B cell (primary cell): ENCODE measurements around the gene DLX2. TPM values are rescaled to one million over a fixed set of nuclear protein-coding genes. Genes with fewer than 3 reads are reported as not detected.
A peak's percentile ranks its signal among the peaks of the same experiment; 100 is the strongest.

ENCODE experiments used
- ATAC-seq: fragments of 200-7000 bp; cut with Tn5 transposase; one replicate; pipeline ENCODE4 v1.10.0; 2021; ENCODE audit warnings: low read depth, mild to moderate bottlenecking, moderate number of reproducible peaks, moderate library complexity
- CTCF ChIA-PET: fragments of 350-600 bp; sonication (Branson Sonifier 250); formaldehyde crosslinking; loops from one replicate; lab custom pipeline; 2021; ENCODE audit warnings: antibody characterized with exemption, inconsistent platforms; lab: Charles Lee
- POLR2A ChIA-PET: fragments of 350-600 bp; sonication (Branson Sonifier 250); formaldehyde crosslinking; loops from one replicate; lab custom pipeline; 2021; ENCODE audit warnings: antibody characterized with exemption; lab: Charles Lee
- DNase-seq: peaks from one replicate; pipeline ENCODE4 v3.0.0; 2013
- H2AFZ ChIP-seq: 2 replicates; pipeline ENCODE4 v1.6.1; 2012; ENCODE audit warnings: mild to moderate bottlenecking, low read depth, low read length; ENCODE audit not compliant: insufficient read depth, poor library complexity, severe bottlenecking
- H3K27ac ChIP-seq, 2 donors: 1 replicate in 1 of 2; 2 replicates in 1 of 2; pipeline ENCODE4 v1.5.1; 2012 to 2013; ENCODE audit warnings: low read length in 2 of 2, mild to moderate bottlenecking in 2 of 2, moderate library complexity in 1 of 2
- H3K27me3 ChIP-seq, 4 experiments: fragments of 200-600 bp in 1 of 4; sonication (generic) in 1 of 4; replicated peaks in 1 of 4; 1 replicate in 2 of 4; 2 replicates in 2 of 4; pipeline versions ENCODE4 v1.6.1 to v1.7.0; 2013 to 2016; ENCODE audit warnings: low read length in 3 of 4, mild to moderate bottlenecking in 2 of 4, mixed read lengths in 1 of 4, moderate library complexity in 1 of 4; ENCODE audit not compliant: insufficient read depth in 4 of 4, control insufficient read depth in 3 of 4; ENCODE audit errors: control extremely low read depth in 1 of 4
- H3K36me3 ChIP-seq, 2 experiments: replicated peaks in 1 of 2; 1 replicate in 1 of 2; 2 replicates in 1 of 2; pipeline versions ENCODE4 v1.6.1 to v1.7.1; 2013; ENCODE audit warnings: low read length in 1 of 2; ENCODE audit not compliant: insufficient read depth in 2 of 2, control insufficient read depth in 1 of 2; ENCODE audit errors: control extremely low read depth in 1 of 2, extremely low read depth in 1 of 2
- H3K4me1 ChIP-seq, 2 donors: fragments of 200-600 bp in 1 of 2; sonication (generic) in 1 of 2; 1 replicate in 1 of 2; 2 replicates in 1 of 2; pipeline versions ENCODE4 v1.5.1 to v1.6.1; 2013 to 2017; ENCODE audit warnings: low read length in 2 of 2; ENCODE audit not compliant: control insufficient read depth in 2 of 2, insufficient read depth in 2 of 2
- H3K4me2 ChIP-seq: replicated peaks from 2 replicates; pipeline ENCODE3; 2012; ENCODE audit warnings: mild to moderate bottlenecking, low read depth, low read length; ENCODE audit not compliant: poor library complexity, severe bottlenecking
- H3K4me3 ChIP-seq, 5 experiments: fragments of 200-600 bp in 1 of 5; sonication (generic) in 1 of 5; 1 replicate in 3 of 5; 2 replicates in 2 of 5; pipeline versions ENCODE4 v1.5.1 to v1.7.0; 2011 to 2016; ENCODE audit warnings: low read length in 4 of 5, mild to moderate bottlenecking in 4 of 5, low read depth in 2 of 5, control low read depth in 1 of 5, moderate library complexity in 1 of 5; ENCODE audit not compliant: insufficient read depth in 1 of 5; ENCODE audit errors: control extremely low read depth in 1 of 5, extremely low read depth in 1 of 5
- H3K79me2 ChIP-seq: fragments of 200-600 bp; sonication (generic); one replicate; pipeline ENCODE4 v1.6.0; 2016; ENCODE audit warnings: low read length; ENCODE audit not compliant: control insufficient read depth, insufficient read depth
- H3K9ac ChIP-seq: fragments of 200-600 bp; sonication (generic); 2 replicates; pipeline ENCODE4 v1.6.1; 2017; ENCODE audit warnings: mild to moderate bottlenecking, low read length, moderate library complexity
- H3K9me3 ChIP-seq, 3 donors: one replicate each; pipeline versions ENCODE4 v1.6.1 to v1.7.1; 2013; ENCODE audit warnings: low read length in 2 of 3; ENCODE audit not compliant: control insufficient read depth in 2 of 3, insufficient read depth in 1 of 3; ENCODE audit errors: control extremely low read depth in 1 of 3
- H4K20me1 ChIP-seq: 2 replicates; pipeline ENCODE4 v1.6.0; 2012; ENCODE audit warnings: mild to moderate bottlenecking, low read length; ENCODE audit not compliant: insufficient read depth, control insufficient read depth, poor library complexity, severe bottlenecking
- H3K27ac Mint-ChIP-seq: one replicate; pipeline ENCODE4 v1.8.0; 2021; ENCODE audit warnings: mixed read lengths
- H3K27me3 Mint-ChIP-seq: one replicate; pipeline ENCODE4 v1.8.0; 2021; ENCODE audit warnings: mixed read lengths
- H3K4me1 Mint-ChIP-seq: one replicate; pipeline ENCODE4 v1.8.0; 2021; ENCODE audit warnings: mixed read lengths
- H3K4me3 Mint-ChIP-seq: one replicate; pipeline ENCODE4 v1.8.0; 2021; ENCODE audit warnings: mixed read lengths
- H3K9me3 Mint-ChIP-seq: one replicate; pipeline ENCODE4 v1.8.0; 2022; ENCODE audit warnings: mixed read lengths; ENCODE audit not compliant: insufficient read depth
- CTCF ChIP-seq: fragments of 200-600 bp; IDR thresholded peaks from one replicate; pipeline ENCODE4 v1.8.0; 2022; ENCODE audit warnings: antibody characterized with exemption, mild to moderate bottlenecking
- EZH2 ChIP-seq: IDR thresholded peaks from 2 replicates; pipeline ENCODE4 v1.6.1; 2012; ENCODE audit warnings: borderline replicate concordance, low read depth, mild to moderate bottlenecking, moderate library complexity, low read length; ENCODE audit not compliant: insufficient read depth, poor library complexity, severe bottlenecking
- WGBS: methylation state at CpG from one replicate; pipeline ENCODE4 v1.1.5; 2013; ENCODE audit warnings: missing lambda C conversion rate; ENCODE audit not compliant: insufficient coverage; 5-methylcytosine and 5-hydroxymethylcytosine counted together
- intact Hi-C: fragments of 100-400 bp; cut with micrococcal nuclease; formaldehyde crosslinking; loops from one replicate; pipeline ENCODE4 v1.10.0; 2022
- polyA plus RNA-seq: library from polyadenylated mRNA; depleted of rRNA; stranded (reverse); fragments of >200 nt; gene quantifications from 2 replicates; pipeline ENCODE4 v1.2.3, GENCODE V29; 2012
- total RNA-seq, 2 donors: library from RNA; stranded (reverse); fragments of 120-200 nt in 1 of 2; gene quantifications; 1 replicate in 1 of 2; 2 replicates in 1 of 2; pipeline versions ENCODE4 v1.2.3 to v1.2.4, GENCODE V29; 2013 to 2022

Gene DLX2
- total and polyA plus RNA-seq, 2 donors (not counting 1 experiment from before 2014, with no cell fraction given) = 0.13 to 0.52 TPM

GRCh38 chr2:172113617-172114016 is 10.9 kb upstream of the DLX2 start:
- Histone ChIP-seq H3K79me2 (no peaks in the 10 kb centered on the region), H3K4me1 (peaks cover 3 to 5% of the 10 kb centered on the region in 2 donors), H3K9me3 (peaks cover 0 to 13% (median 0%) of the 10 kb centered on the region in 3 donors), H4K20me1 (no peaks in the 10 kb centered on the region), H3K4me3 (no peak overlapping the region), H3K4me2 (no peak overlapping the region), H3K9ac (no peak overlapping the region), H2AFZ (no peak overlapping the region), H3K36me3 (no peaks in the 10 kb centered on the region), H3K27me3 (peaks cover 0 to 30% (median 18%) of the 10 kb centered on the region in 4 experiments), H3K27ac (no peak overlapping the region)
- peaks cover 2% of the 10 kb centered on the region for H3K4me1 Mint-ChIP-seq
- POLR2A ChIA-PET = no interaction called here
- ATAC-seq (no peak), DNase-seq (peak; percentile 14)
- H3K27me3 Mint-ChIP-seq = peaks cover 41% of the 10 kb centered on the region
- TF ChIP-seq CTCF (no peak), EZH2 (no peak)
- no CpG with 5 or more reads among the region's 2 CpGs for WGBS
- H3K27ac Mint-ChIP-seq = no peak overlapping the region
- CTCF ChIA-PET = interaction anchor here (0.6 to 3.1 kb wide), 15 partner anchors 8 to 539 kb away, joined by 3 to 26 read pairs (median 4); partner anchors contain the start of gene DLX2
- intact Hi-C loops = loop anchor here (1.0 to 5.0 kb wide), 4 partner anchors 36 to 515 kb away; no protein-coding TSS in a partner anchor
- no peak overlapping the region for H3K4me3 Mint-ChIP-seq
- H3K9me3 Mint-ChIP-seq = no peaks in the 10 kb centered on the region

- Histone ChIP-seq H3K9me3 (peaks cover 0 to 47% (median 4%) of the 10 kb centered on the region in 3 donors), H3K27me3 (peaks cover 0 to 58% (median 46%) of the 10 kb centered on the region in 4 experiments), H4K20me1 (no peaks in the 10 kb centered on the region), H3K4me1 (peaks cover 20 to 30% of the 10 kb centered on the region in 2 donors), H2AFZ (no peak overlapping the region), H3K4me3 (no peak overlapping the region), H3K4me2 (no peak overlapping the region), H3K79me2 (no peaks in the 10 kb centered on the region), H3K36me3 (no peaks in the 10 kb centered on the region), H3K9ac (no peak overlapping the region), H3K27ac (no peak overlapping the region)
- Mint-ChIP-seq H3K9me3 (no peaks in the 10 kb centered on the region), H3K4me1 (peaks cover 11% of the 10 kb centered on the region), H3K4me3 (no peak overlapping the region), H3K27me3 (peaks cover 56% of the 10 kb centered on the region), H3K27ac (no peak overlapping the region)
- peak; percentile 22 for DNase-seq
- intact Hi-C loops = loop anchor here (5.0 to 10.0 kb wide), 2 partner anchors 33 to 325 kb away; no protein-coding TSS in a partner anchor
- ChIA-PET POLR2A (interaction anchor here (0.6 kb wide), 1 partner anchor 287 kb away, joined by 3 read pairs; no protein-coding TSS in a partner anchor), CTCF (no interaction called here)
- 42% methylated on average over 27 of the region's 31 CpGs for WGBS
- ATAC-seq = no peak
- TF ChIP-seq EZH2 = no peak
- TF ChIP-seq CTCF = no peak
These were observed 7.5 kb upstream of the DLX2 start for GRCh38 chr2:172109988-172110811.
